NCI-H1417 (cell line): ENCODE results near the gene NEB.
"Not testable (repeated sequence)": the region's sequence is repeated elsewhere in the genome, so short reads cannot be mapped to it uniquely, and the experiment has no call there.

ENCODE experiments used
- DNase-seq, 3 experiments: peaks; one replicate each; lab custom pipeline; 2025; lab: John Stamatoyannopoulos, UW

NEB gene

DNA sequence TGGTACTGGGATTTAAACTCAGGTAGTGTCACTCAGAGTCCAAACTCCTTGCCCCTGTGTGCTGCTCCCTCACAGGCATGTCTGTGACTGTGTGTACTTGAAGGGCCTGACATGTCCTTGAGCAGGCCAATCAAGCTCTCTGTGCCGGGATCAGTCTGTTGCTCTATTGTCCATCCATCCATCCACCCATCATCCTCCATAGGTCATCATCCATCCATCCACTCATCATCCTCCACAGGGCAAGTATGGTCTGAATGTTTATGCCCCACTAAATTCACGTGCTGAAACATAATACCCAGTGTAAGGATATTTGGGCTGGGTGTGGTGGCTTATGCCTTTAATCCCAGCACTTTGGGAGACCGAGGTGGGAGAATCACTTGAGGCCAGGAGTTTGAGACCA lies 24.5 kb upstream of the NEB start:
- DNase-seq, result no peak

DNA sequence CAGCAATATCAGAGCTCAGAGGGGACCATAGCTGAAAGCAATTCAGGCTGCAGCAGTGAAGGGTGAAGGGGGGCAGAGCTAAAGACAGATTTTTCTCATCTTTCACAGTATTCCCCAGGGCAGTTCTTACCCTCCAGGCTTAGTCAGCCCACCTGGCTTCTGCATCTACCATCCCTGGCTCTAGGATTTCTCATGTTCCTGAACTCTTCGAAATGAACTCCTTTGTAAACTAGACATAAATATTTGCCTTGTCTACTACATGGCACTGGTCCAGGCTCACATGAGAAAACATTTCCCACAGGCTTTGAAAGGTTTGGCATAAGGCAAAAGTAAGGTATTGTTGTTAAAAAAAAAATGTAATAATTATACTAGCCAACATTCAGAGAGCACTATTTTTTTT lies 23.6 kb upstream of the NEB start:
- peak in 2 of 3 experiments; percentile 21 to 28 for DNase-seq

DNA sequence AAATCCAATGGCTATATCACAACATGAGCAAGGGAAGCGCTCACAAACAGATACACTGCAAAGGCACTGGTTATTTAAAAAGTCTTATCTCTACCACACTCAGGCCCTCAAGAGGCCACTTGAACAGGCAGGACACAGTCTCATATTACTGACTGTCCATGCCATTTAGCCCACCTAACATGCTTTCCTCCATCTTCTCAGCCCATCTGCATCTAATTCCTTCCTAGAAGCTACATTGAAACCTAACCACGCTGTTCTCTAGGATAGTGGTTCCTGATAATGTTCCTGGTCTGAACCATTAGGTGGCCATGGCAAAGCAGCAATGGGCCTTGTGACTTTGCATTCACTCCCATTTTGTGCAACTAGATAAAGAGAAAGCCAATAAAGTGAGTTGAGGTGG lies 22.5 kb upstream of the NEB start:
- peak in 2 of 3 experiments; percentile 11 to 20 for DNase-seq

DNA sequence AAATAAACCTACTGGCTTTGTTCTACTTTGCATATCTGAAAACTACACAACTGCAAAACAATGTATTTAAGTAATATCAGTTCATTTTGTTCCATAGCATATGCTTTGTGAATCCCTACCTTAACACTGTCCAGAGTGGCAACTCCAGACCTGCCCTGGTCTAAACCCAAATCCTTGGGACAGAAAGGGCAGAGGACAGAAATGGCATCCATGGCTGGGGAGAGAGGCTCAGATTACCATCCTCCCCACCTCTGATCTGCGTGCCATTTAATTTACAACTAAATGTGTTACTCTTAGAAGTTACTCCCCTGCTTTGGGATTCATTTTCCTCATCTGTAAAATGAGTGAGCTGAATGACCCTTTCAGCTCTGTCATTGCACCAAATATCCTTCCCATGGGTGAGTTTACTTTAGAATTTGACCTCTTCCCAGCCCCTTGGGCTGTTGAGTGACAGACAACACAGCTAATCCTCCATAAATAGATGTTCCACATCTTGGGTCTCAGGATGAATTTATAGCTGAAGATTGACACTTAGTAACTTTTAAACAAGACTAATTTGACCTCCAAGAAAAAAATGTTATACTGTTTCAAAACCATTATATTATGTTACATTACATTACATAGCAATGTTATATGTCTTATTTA lies 20.1 kb upstream of the NEB start:
- DNase-seq, result no peak

DNA sequence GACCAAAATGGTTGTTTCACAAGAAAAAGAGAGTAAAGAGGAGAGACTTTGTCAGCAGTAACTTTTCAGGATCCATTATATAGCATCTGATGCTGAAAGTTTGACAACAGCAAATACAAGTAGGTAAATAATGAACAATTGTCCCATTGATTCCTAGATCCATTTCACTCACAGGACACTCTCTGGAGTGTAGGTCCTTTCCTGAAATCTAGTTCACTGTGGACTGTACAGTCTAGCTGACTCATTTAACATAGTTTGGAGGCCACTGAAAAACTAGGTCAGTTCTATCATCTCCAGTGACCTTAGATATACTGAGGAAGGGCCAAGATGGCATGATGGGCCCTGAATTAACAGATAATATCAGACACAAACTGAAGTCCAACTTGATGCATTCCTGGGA lies 19.3 kb upstream of the NEB start:
- no peak for DNase-seq

DNA sequence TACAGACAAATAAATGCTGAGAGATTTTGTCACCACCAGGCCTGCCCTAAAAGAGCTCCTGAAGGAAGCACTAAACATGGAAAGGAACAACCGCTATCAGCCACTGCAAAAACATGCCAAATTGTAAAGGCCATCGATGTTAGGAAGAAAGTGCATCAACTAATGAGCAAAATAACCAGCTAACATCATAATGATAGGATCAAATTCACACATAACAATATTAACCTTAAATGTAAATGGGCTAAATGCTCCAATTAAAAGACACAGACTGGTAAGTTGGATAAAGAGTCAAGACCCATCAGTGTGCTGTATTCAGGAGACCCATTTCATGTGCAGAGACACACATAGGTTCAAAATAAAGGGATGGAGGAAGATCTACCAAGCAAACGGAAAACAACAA lies 11.0 kb upstream of the NEB start:
- DNase-seq, result not testable (repeated sequence)

DNA sequence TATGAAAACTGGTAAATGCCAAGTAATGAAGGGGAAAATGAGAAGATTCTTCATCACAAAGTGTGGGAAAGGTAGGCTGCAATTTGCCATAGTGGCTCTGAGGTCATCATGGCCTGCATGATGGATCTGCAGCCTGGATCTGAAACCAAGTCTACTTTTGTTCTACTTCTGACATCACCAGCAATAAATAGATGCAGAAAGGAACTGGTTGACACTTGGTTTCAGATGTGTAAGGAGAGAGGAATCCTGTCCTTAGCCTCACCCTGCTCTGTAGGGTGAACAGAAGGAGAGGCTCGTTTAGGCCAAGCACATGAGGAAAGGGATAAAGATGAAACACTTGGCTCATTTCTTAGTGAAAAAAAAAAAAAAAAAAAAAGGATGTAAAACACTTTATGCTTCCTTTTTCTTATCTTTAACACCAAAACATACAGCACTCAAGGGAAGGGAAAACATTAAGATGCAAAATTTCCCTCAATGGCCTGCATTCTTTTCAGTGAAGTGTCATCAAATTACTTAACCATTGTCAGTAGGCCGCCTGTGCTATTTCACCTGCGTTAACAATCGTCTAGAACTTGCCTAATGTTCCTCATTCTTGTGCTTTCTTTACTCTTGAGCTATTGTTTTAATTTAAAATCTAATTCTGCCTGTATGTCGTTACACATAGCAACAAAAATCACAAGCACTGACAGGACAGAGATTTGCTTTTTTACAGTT lies 3.9 kb downstream of the NEB start:
- DNase-seq, result peak in 1 of 3 experiments; percentile 7

DNA sequence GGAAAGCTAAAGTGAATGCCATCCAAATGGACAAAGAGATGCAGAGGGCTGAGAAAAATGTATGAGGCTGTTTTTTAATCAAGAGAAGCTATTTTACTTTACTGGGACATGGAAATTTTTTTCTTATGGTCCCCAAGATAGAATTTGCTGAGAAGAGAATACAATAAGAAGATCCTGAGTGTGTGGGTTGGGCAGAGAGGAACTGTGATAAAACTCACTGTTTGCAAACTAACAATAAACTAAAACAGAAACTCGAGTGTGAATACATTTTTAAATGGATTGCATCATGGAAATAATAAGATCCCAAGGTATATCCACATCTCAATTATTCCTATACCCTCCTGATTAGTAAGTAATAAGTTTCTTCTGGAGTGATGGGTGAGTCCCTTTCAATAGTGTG lies 4.4 kb downstream of the NEB start:
- no peak for DNase-seq

DNA sequence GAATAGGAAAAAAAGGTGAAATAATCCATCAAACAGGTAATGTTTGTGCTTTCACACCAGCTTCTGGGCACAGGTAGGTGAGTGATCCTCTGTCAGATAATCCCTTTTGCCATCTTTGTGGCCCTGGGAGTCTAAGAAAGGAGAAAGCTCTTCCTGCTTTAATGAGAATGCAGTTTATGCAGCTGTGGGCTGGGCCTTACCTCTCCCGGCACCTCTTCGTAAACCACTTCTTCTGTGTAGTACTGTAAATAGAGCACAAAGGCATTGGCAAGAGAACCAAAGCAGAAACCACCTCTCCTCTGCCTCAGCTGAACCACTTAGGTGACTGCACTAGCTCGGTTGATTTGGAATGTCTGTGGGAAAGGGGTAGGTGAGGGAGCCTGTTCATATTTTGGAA lies 4.9 kb downstream of the NEB start:
- peak in 1 of 3 experiments; percentile 37 for DNase-seq

DNA sequence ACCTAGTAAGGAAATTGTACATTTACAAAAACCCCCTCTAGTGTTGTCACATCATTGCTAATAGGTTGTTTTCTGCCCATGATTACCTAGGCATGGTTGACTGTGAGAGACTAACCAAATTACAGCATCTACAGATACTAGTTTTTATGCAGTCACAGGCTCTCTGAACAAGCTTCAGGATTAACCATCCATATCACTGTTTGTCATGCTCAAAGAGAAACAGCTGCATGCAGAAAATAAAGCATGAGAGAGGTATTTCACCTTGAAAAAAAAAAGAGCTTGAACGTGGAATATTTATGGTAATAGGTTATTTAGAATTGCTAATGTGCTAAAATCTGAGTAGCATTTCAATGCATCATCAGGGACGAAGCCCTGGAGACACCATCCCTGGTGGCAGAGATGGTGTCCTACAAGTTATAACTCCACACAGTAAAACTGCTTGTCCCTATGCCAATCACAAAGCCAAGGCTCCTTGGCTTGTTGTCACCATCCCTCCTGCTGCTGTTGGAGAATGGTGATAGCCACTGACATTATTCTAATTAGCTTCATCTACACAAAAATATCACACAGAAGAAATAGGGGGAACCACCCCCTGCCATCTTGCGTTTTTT lies 5.4 kb downstream of the NEB start:
- DNase-seq, result peak in 2 of 3 experiments; percentile 59 to 87

DNA sequence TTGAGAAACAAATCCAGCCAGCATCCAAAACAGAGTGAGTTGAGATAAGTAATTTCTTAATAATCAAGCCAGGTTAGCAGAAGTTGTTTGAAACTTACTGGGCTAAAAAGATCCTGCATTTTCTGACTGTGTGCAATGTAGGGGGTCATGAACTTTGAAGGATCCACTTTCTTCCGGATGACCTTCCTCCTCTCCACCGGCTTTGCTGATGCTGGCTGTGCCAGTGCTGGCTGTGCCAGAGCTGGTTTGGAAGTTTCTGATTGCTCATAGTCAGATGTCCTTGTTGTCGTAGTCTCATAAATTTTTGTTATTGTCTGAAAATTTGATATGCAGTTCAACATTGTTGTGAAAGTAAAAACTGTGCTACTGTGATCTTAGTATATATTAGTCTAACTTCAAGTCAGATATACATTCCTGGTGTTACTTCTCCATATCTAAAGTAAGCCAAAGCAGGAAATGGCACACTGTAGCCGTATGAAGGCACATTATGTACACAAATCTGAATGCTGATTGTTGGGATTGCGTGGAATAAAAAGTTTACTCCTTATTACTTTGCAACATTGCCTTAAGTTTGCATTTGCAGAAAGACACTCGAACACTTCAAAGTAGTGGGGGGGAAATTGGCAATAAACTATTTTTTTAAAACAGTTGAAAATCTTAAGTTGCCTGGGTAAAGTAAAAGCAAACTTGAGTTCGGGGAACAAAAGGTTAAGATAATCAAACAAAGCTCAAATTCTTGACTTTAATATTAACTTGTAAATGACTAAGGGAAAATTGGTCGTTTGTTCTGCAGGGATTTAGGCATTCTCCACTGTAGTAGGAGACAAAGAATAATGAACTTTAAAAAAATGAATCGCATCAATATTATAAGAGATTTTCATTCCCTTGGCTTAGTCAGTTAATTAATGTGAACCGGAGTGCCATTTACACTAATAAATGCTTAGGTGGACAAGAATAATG lies 6.4 kb downstream of the NEB start:
- no peak for DNase-seq

DNA sequence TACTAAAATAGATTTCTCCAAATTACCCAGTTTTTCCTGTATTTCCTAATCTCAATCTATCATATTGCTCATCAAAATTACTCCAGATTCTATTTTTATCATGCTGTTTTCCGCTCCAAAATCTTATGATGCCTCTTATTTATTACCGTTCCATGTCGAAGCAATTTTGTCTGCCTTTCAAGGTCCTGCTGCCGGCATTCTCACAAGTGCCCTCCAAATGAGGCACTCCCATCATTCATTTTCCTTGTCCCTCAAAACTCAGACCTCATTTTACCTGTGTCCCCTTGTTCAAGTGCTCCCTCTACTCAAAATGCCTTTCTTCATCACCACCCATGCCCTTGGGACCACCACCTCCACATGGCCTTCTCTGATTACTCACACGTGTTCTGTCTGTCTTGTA lies 13.1 kb downstream of the NEB start:
- no peak for DNase-seq

DNA sequence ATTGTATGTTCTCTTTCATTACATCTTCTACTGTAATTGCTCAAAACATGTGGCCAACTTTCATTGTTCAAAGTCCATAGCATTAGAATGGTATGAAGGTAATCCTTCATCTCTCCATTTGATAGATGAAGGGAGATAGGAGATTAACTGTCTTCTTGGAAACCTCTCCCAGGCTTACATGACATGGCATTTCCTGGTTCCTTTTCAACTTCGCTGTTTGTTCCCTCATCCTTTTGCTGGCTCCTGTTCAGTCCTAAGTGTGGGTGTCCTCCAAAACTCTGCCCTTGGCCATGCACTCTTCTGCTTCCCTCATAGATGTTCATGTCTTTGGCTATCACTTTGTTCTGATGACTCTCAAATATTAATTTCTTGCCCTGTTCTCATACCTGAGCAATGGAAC lies 13.8 kb downstream of the NEB start:
- no peak for DNase-seq

DNA sequence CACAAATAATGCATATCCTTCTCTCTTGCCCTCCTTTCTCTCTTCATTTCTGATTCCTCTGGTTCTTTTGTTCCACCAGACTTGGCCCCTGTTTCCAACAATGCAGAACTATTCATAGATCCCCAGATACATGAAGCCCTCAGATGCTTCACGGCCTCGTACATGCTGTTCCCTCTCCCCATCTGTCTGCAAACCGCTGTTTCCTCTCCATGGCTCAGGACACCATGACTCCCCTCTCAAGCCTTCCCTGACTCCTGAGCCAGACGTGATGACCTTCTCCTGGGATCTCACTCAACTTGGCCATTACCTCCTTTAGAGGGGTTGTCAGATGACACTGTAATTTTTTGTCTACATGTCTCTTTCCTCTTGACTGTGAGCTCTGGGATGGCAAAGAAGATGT lies 15.5 kb downstream of the NEB start:
- no peak for DNase-seq

DNA sequence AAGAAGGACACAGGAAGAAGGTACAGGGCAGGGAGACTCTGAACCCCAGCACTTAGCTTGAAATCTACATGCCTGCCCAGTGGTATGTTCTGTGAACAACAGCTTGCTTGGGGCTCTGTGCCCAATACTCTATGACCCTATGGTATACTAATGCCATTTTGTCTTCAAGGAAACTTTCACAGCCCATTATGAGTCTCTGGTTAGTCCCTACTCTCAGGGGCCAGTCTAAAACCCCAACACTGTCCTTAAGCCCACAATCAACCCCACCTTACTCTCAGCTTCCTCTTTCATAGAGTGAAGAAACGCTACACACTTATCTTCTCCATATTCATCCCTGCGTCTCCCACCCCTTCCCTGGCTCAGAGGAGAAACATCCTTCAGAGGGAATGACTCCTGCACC lies 16.0 kb downstream of the NEB start:
- no peak for DNase-seq

DNA sequence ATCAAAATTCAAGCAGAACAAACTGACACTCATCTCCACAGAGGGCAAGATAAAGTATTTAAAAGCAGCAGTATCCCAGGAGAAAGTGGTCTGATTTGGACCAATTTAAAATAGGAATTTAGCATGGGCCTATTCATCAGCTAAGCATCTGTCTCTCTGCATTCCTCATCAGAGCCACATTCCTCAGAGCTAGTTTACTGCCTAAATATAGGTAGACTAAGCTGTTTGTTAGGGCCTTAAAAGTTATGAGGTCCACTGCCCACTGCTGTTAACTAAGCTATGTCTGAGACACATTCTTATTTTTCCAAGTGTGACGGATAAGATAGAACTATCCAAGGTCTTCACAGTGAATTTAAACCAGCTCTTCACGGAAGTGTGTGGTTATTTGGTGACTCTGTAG lies 17.6 kb downstream of the NEB start:
- no peak for DNase-seq

DNA sequence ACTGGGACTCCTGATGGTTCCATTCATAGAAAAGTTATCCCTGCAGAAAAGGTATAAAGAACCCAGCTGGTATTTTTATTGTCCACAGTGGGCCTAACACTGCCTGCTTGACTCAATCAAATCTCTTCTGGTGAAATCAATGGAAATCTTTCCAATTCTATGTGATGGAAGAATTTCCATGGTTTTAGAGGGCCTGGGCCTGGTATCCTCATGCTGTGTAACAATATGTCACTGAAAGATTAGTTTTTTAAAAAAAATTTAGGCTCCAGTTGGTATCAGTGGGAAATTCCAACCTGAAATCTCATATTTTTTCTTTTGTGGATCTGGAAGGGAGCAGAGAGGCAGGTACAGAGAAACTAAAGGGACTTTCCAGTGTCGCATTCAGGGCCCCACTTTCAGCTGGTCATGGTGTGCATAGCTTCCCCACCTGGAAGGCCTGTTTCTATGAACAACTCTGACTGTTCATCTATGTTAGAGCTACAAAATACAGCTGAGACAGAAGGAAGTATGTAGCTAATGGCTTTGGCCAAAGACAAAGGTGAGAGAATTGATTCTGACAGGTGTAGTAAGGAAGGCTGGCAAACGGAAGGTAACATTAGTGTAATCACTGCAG lies 20.9 kb downstream of the NEB start:
- DNase-seq, result no peak

DNA sequence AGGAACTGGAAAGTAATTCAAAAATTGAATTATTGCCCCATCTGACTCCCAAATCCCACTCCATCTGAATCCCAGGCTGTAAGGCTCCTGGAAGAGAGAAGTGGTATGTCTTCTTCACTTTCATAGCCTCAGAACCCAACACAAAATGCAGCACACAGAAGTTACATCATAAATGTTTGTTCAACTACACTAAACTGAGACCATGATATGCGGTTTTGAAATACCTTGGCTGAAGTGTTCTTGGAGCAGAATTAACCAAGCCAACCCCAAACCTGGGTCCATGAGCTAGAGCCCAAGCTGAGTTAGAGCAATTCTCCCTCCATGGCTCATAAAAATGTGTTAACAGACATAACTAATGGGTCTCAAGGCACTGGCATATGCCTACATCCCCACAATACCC lies 23.3 kb downstream of the NEB start:
- no peak for DNase-seq

DNA sequence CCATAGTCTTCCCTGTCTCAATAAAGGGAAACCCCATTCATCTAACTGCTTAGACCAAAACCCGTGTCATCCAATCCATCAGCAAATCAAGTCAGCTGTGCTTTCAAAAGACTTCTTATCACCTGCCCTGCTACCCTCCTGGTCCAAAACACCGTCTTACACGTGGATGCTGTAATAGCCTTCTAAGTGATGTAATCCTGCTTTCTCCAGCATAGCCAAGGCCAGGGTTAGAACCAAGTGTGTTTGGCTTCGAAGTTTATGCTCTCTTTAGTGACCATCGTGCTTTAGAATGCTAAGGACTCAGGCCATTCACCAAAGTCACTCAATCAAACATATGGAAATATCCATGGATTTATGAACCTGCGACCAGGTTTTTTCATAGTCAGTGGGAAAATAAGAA lies 25.5 kb downstream of the NEB start:
- no peak for DNase-seq

DNA sequence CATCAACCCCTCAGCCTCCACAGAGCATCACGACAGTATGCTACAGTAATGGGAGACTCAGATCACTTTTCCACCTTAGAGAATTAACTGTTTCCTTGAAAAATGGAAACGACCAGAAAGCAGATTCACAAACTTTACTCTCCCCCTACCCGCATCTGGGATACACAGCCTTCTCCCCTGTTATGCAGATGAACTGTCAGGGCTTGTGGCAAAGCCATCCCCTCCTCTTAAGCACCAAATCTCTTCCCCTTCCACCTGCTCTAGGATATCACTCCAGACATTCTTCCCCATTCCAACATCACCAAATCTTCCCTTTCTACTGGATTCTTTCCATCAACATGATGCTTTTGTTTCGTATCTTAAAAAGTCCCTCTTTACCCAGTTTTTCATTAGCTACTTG lies 26.4 kb downstream of the NEB start:
- DNase-seq, result no peak

DNA sequence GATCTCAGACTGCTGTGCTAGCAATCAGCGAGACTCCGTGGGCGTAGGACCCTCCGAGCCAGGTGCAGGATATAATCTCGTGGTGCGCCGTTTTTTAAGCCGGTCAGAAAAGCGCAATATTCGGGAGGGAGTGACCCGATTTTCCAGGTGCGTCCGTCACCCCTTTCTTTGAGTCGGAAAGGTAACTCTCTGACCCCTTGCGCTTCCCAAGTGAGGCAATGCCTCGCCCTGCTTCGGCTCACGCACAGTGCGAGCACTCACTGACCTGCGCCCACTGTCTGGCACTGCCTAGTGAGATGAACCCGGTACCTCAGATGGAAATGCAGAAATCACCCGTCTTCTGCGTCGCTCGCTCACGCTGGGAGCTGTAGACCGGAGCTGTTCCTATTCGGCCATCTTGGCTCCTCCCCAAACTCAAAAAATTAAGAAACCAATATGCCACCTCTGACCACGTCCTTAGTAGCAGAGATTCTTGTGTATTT lies 29.8 kb downstream of the NEB start:
- DNase-seq, result not testable (repeated sequence)

DNA sequence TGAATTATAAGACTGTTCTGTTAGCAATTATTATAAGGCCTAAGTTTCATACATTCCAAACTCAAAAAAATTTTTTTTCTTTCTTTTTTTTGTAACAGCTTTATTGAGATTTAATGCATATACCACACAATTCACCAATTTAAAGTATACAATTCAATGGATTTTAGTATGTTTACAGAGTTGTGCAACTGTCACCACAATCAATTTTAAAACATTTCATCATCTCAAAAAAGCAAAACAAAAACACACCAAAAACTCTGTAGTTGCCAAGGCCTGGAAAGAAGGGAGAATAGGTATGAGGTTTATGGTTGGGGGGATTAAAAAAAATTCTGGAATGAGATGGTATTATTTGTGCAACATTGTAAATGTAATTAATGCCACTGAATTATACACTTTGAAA lies 36.1 kb downstream of the NEB start:
- not testable (repeated sequence) for DNase-seq
